ENCODE results near the gene PIK3R4. TPM values are rescaled to one million over a fixed set of nuclear protein-coding genes. Genes with fewer than 3 reads are reported as not detected.
A peak's percentile ranks its signal among the peaks of the same experiment; 100 is the strongest.

Gene PIK3R4
- total RNA-seq, 1 experiment from 2014 or later: 26.6 TPM

GRCh38 chr3:130741946-130742610 is 4.6 kb downstream of the PIK3R4 start:
- no peak for DNase-seq (ENCODE audit: low spot score)

GRCh38 chr3:130739848-130740247 is 6.8 kb downstream of the PIK3R4 start:
- no peak for DNase-seq (ENCODE audit: low spot score)

- no peak for DNase-seq (ENCODE audit: low spot score)
These were observed 8.4 kb downstream of the PIK3R4 start for GRCh38 chr3:130738241-130738640.

- DNase-seq (ENCODE audit: low spot score): no peak
These were observed 9.0 kb downstream of the PIK3R4 start for GRCh38 chr3:130737622-130738021.

- no peak for DNase-seq (ENCODE audit: low spot score)
These were observed 13.3 kb downstream of the PIK3R4 start for GRCh38 chr3:130733236-130733875.

GRCh38 chr3:130732501-130732900 is 14.1 kb downstream of the PIK3R4 start:
- no peak for DNase-seq (ENCODE audit: low spot score)

- no peak for DNase-seq (ENCODE audit: low spot score)
These were observed 14.8 kb downstream of the PIK3R4 start for GRCh38 chr3:130731817-130732216.

GRCh38 chr3:130729154-130729553 is 17.5 kb downstream of the PIK3R4 start:
- DNase-seq (ENCODE audit: low spot score): no peak

GRCh38 chr3:130728037-130728436 is 18.6 kb downstream of the PIK3R4 start:
- no peak for DNase-seq (ENCODE audit: low spot score)

GRCh38 chr3:130725746-130726145 is 20.9 kb downstream of the PIK3R4 start:
- DNase-seq (ENCODE audit: low spot score): peak; percentile 19

- no peak for DNase-seq (ENCODE audit: low spot score)
These were observed 31.0 kb downstream of the PIK3R4 start for GRCh38 chr3:130715616-130716015.

GRCh38 chr3:130712718-130713423 is 33.8 kb downstream of the PIK3R4 start:
- no peak for DNase-seq (ENCODE audit: low spot score)

GRCh38 chr3:130711565-130712324 is 34.9 kb downstream of the PIK3R4 start:
- no peak for DNase-seq (ENCODE audit: low spot score)

- DNase-seq (ENCODE audit: low spot score): no peak
These were observed 37.0 kb downstream of the PIK3R4 start for GRCh38 chr3:130709671-130710070.

GRCh38 chr3:130707902-130708601 is 38.6 kb downstream of the PIK3R4 start:
- DNase-seq (ENCODE audit: low spot score): no peak

GRCh38 chr3:130705501-130705900 is 41.1 kb downstream of the PIK3R4 start:
- no peak for DNase-seq (ENCODE audit: low spot score)

GRCh38 chr3:130702985-130703384 is 43.6 kb downstream of the PIK3R4 start:
- no peak for DNase-seq (ENCODE audit: low spot score)

- DNase-seq (ENCODE audit: low spot score): no peak
These were observed 46.1 kb downstream of the PIK3R4 start for GRCh38 chr3:130700541-130700940.

GRCh38 chr3:130699765-130700164 is 46.9 kb downstream of the PIK3R4 start:
- peak; percentile 26 for DNase-seq (ENCODE audit: low spot score)

- no peak for DNase-seq (ENCODE audit: low spot score)
These were observed 53.3 kb downstream of the PIK3R4 start for GRCh38 chr3:130693314-130693713.

- no peak for DNase-seq (ENCODE audit: low spot score)
These were observed 54.2 kb downstream of the PIK3R4 start for GRCh38 chr3:130692455-130692854.

All from A172 (cell line).